ENCODE results near the gene KIF21B.

- TF ChIP-seq GATA2 (IDR thresholded peaks at IDR 0.05; ENCODE audit: low read depth, low read length) (no peak), GATA3 (IDR thresholded peaks at IDR 0.05; ENCODE audit: low read depth, low read length) (no peak)
These were observed 48.1 kb downstream of the KIF21B start for GRCh38 chr1:200975458-200975857.

Measured in SH-SY5Y (cell line).